Activated T-helper 17 cell treated with anti-CD3 and anti-CD28 coated beads, Interleukin-2, amount 50 U/mL, for 72 hours (primary cell): ENCODE data around the gene GMPR2. TPM values are rescaled to one million over a fixed set of nuclear protein-coding genes. Genes with fewer than 3 reads are reported as not detected.
A peak's percentile ranks its signal among the peaks of the same experiment; 100 is the strongest.

Experiments used
- ATAC-seq: fragments of 150-1000 bp; cut with Tn5 transposase; replicated peaks from 2 replicates; pipeline ENCODE4 v1.10.0; 2021; ENCODE audit warnings: mild to moderate bottlenecking, moderate library complexity
- H3K27ac Mint-ChIP-seq: one replicate; pipeline ENCODE4 v1.8.0; 2022; ENCODE audit warnings: mixed read lengths
- H3K27me3 Mint-ChIP-seq: one replicate; pipeline ENCODE4 v1.8.0; 2022; ENCODE audit warnings: mixed read lengths
- H3K36me3 Mint-ChIP-seq: one replicate; pipeline ENCODE4 v1.8.0; 2022; ENCODE audit warnings: low read depth, mild to moderate bottlenecking, mixed read lengths
- H3K4me1 Mint-ChIP-seq: one replicate; pipeline ENCODE4 v1.8.0; 2022; ENCODE audit warnings: mixed read lengths
- H3K4me3 Mint-ChIP-seq: one replicate; pipeline ENCODE4 v1.8.0; 2022; ENCODE audit warnings: mild to moderate bottlenecking, mixed read lengths
- H3K9me3 Mint-ChIP-seq: one replicate; pipeline ENCODE4 v1.8.0; 2022; ENCODE audit warnings: mixed read lengths
- total RNA-seq, 2 donors: library from RNA; stranded (reverse); gene quantifications; one replicate each; pipeline ENCODE4 v1.2.3, GENCODE V29; 2022

The GMPR2 gene
- 10 to 100 TPM; 73.2 to 85.0 TPM for total RNA-seq

DNA sequence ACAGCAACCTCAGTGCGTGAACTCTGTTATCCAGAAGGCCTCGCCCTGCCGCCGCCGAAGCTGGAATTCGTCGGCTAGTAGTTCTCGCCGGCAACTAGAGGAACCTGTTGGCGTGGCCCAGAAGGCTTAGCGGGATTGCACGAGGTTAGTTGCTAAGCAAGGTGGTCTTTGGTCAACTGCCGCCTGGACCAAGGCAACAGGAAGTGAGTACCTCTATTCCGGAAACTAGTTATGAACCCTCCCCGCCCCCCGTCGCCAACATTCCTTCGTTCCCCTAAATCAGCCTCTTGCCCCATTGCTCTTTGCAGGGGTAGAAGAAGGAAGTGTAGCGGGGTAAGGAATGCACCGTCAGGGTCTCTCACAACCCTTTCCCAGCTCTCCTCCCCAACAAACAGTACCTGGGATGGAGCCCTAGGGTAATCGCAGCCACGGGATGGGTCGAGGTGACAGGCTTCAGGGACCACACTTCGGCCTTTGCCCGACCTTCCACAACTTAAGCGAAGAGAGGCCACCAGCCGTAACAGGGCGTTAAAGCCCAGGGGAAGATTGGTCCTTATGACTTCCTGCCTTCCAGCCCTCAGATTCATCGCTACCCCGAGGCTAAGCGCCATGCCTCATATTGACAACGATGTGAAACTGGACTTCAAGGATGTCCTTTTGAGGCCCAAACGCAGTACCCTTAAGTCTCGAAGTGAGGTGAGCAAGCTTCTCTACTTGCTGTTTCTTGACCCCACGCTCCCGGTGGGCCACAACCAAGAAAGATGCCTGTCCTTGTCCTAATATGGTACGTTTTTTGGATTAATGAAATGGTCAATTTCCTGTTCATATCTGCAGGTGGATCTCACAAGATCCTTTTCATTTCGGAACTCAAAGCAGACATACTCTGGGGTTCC, at the start of gene GMPR2:
Gene GMPR2, plus strand, starts transcription at position 285 of the 893 bp plus-strand sequence. Its CDS starts 325 bp downstream, at position 610.
- Mint-ChIP-seq H3K4me1 (peaks cover 32% of the 10 kb centered on the region), H3K36me3 (peaks cover 69% of the 10 kb centered on the region)

DNA sequence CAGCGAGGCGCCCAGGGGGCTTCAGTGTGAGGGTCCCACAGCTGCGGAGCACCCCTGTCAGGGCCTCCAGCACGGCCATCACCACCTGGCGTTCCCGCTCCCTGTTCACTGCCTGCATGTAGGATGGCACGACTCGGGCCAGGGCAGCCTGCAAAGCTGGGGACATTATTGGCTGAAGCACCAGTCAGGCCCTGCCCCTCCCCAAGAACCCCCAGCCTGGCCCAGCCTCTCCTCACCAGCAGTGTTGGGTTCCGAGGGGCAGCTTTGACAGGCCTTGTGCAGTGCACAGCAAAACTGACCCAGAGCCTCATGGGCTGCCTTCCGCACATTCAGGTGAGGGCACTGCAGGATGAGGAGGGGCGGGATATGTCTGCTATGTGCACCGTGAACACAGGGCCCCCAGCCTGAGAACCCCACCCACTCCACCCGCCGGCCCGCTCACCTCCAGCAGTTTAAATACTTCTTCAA, 49.7 kb upstream of the GMPR2 start:
- peaks cover 76% of the 10 kb centered on the region for H3K36me3 Mint-ChIP-seq
- no peak for ATAC-seq
- H3K27ac Mint-ChIP-seq: peak overlapping the region; percentile 41
- H3K4me3 Mint-ChIP-seq: no peak overlapping the region
- H3K9me3 Mint-ChIP-seq: no peaks in the 10 kb centered on the region
- peaks cover 5% of the 10 kb centered on the region for H3K4me1 Mint-ChIP-seq
- H3K27me3 Mint-ChIP-seq: no peaks in the 10 kb centered on the region

More for the DNA sequence above, at the start of gene GMPR2:
- Mint-ChIP-seq H3K27me3 (no peaks in the 10 kb centered on the region), H3K4me3 (peak within 1 kb of the TSS; percentile 84), H3K9me3 (no peaks in the 10 kb centered on the region), H3K27ac (peak within 1 kb of the TSS; percentile 85)
- peak; percentile 62 for ATAC-seq

DNA sequence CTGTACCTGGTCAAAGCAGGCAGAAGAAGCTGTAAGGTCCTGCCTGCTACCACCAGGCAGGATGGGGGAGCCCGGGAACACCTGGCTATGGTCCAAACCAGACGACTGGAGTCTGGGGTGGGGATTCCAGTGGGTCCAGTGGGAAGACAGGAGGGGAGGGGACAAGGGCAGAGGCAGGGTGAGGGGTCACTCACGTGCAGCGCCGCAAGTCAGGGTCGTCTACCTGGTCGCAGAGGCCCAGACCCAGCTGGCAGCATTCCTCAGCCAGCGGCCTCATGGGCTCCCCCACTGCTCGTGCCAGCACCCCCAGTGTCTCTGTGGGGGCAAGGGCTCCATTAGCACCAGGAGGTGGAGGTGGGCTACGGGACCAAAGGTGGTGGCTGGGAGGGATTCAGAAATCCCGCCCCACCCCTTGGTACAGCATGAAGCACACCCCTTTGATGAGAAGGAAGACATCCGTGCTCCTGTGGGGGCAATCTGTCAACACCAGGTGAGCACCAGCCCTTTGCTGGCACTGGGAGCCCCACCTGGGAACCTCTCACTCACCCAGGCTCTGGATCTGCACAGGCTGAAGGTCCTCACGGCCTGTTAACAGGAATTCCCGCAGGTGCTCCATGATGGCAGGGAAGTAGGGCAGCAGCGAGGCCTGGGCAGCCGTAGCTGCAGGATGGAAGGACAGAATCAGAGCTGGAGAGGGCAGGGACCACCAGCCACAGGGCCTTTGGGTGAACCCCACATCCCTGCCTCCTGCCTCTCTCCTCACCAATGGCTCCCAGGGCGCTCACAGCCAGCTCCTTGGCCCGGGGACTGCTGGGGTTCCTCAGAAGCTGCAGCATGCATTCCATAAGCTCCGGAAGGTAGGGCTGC, 48.4 kb upstream of the GMPR2 start:
- Mint-ChIP-seq H3K27me3 (no peaks in the 10 kb centered on the region), H3K9me3 (no peaks in the 10 kb centered on the region), H3K4me1 (peaks cover 9% of the 10 kb centered on the region), H3K27ac (no peak overlapping the region), H3K4me3 (no peak overlapping the region), H3K36me3 (peaks cover 66% of the 10 kb centered on the region)
- ATAC-seq: no peak

DNA sequence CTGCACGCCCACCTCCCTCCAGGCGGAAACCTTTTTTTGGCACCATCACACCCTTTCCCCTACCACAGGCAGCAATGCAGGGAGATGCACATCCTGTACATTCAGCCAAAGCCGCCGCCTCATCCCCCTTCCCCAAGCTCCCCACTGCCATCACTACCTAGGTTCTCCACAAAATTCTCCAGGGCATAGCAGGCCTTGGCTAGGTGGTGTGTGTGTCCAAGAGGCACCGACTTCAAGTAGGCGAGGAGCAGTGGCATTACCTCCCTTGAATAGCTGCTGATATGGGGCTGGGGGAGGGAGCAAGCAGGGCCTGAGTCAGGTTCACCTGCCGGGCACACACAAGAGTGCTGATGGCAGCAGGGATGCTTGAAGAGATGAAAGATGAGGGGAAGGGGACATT, 47.7 kb upstream of the GMPR2 start:
- H3K4me3 Mint-ChIP-seq: no peak overlapping the region
- H3K9me3 Mint-ChIP-seq: no peaks in the 10 kb centered on the region
- H3K27me3 Mint-ChIP-seq: no peaks in the 10 kb centered on the region
- peaks cover 62% of the 10 kb centered on the region for H3K36me3 Mint-ChIP-seq
- no peak overlapping the region for H3K27ac Mint-ChIP-seq
- ATAC-seq: no peak
- H3K4me1 Mint-ChIP-seq: peaks cover 12% of the 10 kb centered on the region

DNA sequence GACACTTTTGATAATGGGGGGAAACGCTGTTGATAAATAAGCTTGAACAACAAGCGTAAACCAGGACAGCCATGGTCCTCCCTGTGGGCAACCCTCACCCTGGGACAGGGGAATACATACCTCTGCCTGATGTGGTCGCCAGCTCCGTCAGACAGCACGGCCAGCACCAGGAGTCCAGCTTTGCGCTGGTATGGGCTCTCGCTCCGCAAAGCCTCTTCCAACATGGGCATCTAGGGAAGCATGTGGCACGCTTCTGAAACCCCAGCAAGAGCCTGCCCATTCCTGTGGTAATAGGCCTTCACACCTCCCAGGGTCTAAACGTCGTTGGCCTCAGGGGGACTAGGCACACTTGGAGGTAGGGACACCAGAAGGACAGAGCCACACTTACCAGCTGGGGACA, 47.0 kb upstream of the GMPR2 start:
- H3K4me3 Mint-ChIP-seq: no peak overlapping the region
- no peak for ATAC-seq
- peaks cover 61% of the 10 kb centered on the region for H3K36me3 Mint-ChIP-seq
- no peaks in the 10 kb centered on the region for H3K9me3 Mint-ChIP-seq
- H3K27ac Mint-ChIP-seq: no peak overlapping the region
- H3K27me3 Mint-ChIP-seq: no peaks in the 10 kb centered on the region
- H3K4me1 Mint-ChIP-seq: peaks cover 15% of the 10 kb centered on the region

DNA sequence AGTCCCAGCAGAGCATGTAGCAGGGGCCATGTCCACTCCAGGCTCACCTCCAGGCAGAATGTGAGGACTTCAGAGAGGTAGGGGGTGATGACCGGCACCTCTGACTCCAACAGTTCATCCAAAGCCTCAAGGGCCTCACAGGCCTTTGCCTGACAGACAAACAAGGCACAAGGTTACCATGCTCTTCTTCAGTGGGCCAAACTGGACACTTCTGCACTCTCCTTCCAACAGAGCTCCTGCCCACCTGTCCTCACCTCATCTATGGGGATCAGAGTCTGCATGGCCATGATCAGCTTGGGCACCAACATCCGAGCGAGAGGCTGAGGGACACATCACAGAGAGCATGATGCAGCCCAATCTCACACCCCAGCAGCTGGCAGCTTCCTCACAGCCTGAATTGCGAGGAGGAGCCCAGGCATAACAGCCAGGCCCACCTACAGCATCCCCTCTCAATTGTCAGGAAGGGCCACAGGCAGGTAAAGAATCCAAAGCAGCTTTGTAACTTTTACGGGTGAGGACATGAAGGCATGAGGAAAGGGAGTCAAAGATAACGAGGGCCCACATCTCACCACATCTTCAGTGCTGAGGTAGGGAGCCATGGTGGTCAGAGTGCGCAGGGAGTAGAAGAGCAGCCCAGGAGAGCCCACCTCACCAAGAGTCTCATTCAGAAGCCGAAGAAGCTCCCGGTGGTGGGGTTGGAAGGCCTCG, 45.7 kb upstream of the GMPR2 start:
- H3K9me3 Mint-ChIP-seq: no peaks in the 10 kb centered on the region
- no peaks in the 10 kb centered on the region for H3K27me3 Mint-ChIP-seq
- no peak for ATAC-seq
- H3K36me3 Mint-ChIP-seq: peaks cover 63% of the 10 kb centered on the region
- H3K4me3 Mint-ChIP-seq: peak overlapping the region; percentile 84
- H3K27ac Mint-ChIP-seq: peak overlapping the region; percentile 77
- peaks cover 15% of the 10 kb centered on the region for H3K4me1 Mint-ChIP-seq

DNA sequence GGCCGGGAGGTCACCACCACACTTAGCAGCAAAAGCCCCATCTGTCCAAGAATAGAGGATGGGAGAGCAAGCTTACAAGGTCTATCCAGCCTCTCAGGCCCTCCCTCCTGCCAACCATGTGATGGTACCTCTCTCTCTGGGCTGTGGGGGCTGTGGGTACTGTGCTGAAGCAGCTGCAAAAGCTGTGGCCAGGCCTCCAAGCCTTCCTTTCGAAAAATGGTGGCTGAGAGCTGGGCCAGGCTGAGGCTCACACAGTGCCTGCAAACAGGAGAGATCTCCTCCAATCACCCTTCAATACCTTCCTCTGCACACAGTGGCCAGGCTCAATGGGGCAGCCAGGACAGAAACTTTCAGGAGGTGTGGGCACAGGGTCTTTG, 45.2 kb upstream of the GMPR2 start:
- peaks cover 63% of the 10 kb centered on the region for H3K36me3 Mint-ChIP-seq

DNA sequence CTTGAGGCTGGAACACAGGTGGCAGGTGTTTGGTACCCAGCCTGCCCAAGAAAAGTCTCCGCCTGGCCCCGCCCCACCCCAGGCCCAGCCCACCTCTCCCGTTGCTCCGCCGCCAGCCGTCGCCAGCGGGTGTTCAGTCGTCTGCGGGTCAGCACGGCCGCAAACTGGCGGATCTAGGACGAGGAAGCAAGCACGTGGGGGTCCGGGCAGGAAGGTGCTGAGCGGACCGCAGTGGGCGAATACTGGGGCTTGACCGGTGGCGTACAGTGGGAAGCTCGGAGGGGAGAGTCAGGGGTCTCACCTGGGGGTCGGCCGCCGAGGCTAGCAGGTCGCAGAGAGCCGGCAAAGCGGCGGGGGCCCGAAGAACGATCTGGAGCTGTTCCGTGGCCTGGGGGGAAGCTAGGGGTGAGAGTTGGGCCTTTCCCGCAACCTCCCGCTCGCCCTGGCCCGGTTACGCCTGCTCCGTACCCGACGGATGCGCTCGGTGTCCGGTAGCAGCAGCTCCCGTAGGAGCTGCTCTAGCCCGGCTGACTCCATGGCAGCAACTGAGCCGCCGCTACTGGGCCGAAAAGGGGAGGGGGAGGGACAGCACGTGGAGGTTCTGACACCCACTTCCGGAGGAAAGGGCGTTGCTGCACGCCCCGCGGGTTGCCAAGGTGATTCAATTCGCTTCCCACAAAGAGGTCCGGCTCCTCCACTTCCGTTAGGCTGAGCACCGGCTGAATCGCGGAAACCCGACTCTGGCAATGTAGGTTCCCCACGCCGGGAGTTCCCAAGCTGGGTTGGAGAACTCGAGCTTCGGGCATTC, 44.3 kb upstream of the GMPR2 start, which contains the start of gene IPO4:
Gene IPO4, minus strand, starts transcription at position 566 of the 808 bp plus-strand sequence. Its CDS starts 29 bp downstream, at position 537.
- H3K27me3 Mint-ChIP-seq: no peaks in the 10 kb centered on the region
- ATAC-seq: peak; percentile 98
- peaks cover 25% of the 10 kb centered on the region for H3K4me1 Mint-ChIP-seq
- no peaks in the 10 kb centered on the region for H3K9me3 Mint-ChIP-seq
- peaks cover 61% of the 10 kb centered on the region for H3K36me3 Mint-ChIP-seq
- peak within 1 kb of the TSS; percentile 84 for H3K4me3 Mint-ChIP-seq
- H3K27ac Mint-ChIP-seq: peak within 1 kb of the TSS; percentile 77

More for the DNA sequence above, 45.2 kb upstream of the GMPR2 start:
- no peaks in the 10 kb centered on the region for H3K27me3 Mint-ChIP-seq
- peak overlapping the region; percentile 84 for H3K4me3 Mint-ChIP-seq
- H3K9me3 Mint-ChIP-seq: no peaks in the 10 kb centered on the region
- peak overlapping the region; percentile 77 for H3K27ac Mint-ChIP-seq
- H3K4me1 Mint-ChIP-seq: peaks cover 20% of the 10 kb centered on the region
- no peak for ATAC-seq

DNA sequence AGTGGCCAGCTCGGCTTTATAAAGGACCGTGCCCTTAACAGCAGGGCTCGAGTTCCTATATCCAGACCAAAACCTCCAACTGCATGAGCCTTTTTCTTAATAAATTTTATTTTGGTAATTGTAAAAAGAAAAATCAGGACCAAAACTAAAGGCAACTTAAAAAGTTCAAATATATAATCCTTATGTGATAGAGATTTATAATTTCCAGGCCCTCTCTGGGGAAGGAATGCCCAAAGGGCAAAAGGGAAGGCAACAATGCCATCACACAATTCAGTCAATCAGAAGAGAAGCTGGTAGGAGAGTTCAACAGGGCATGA, 43.7 kb upstream of the GMPR2 start:
- Mint-ChIP-seq H3K9me3 (no peaks in the 10 kb centered on the region), H3K4me1 (peaks cover 28% of the 10 kb centered on the region), H3K36me3 (peaks cover 61% of the 10 kb centered on the region), H3K4me3 (peak overlapping the region; percentile 84), H3K27ac (peak overlapping the region; percentile 77), H3K27me3 (no peaks in the 10 kb centered on the region)
- ATAC-seq: no peak

DNA sequence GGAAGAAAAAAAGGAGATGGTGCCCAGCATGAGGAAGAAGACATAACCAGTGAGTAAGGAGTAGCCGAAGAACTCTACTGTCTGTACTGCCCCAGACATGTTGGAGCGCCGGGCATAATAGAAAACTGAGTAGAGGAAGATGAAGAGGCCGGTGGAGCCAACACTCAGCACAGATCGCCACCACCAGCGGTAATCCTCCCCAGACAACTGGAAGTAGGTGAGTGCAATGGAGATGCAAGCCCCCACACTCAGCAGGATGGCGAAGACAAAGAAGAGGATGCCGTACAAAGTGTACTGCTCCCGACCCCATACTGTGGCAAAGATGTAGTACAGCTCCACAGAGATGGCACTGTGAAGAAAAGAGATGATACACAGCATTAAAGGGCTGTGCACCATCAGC, 43.3 kb upstream of the GMPR2 start:
- Mint-ChIP-seq H3K27me3 (no peaks in the 10 kb centered on the region), H3K4me3 (peak overlapping the region; percentile 84), H3K9me3 (no peaks in the 10 kb centered on the region), H3K4me1 (peaks cover 32% of the 10 kb centered on the region), H3K27ac (peak overlapping the region; percentile 77), H3K36me3 (peaks cover 65% of the 10 kb centered on the region)
- ATAC-seq: no peak

DNA sequence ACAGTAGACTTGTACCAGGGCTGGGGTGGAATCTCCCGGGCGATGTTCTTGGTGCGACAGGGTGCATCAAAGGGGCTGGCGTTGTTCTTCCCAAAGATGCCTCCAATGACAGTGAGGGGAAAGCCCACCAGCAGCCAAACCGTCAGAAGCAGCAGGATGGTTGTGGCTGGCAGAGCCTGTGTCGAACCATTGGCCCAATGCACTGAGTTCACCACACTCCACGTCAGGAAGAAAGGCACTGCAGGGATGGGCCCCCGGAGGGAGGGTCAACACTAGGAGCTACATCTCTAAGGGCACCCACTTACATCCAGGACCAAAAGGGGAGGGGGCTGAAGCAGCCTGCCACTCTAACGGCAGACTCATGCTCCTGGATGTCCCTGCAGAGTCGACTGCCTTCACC, 42.3 kb upstream of the GMPR2 start:
- Mint-ChIP-seq H3K4me1 (peaks cover 38% of the 10 kb centered on the region), H3K36me3 (peaks cover 55% of the 10 kb centered on the region), H3K27me3 (no peaks in the 10 kb centered on the region), H3K4me3 (no peak overlapping the region), H3K9me3 (no peaks in the 10 kb centered on the region), H3K27ac (no peak overlapping the region)
- ATAC-seq: no peak

DNA sequence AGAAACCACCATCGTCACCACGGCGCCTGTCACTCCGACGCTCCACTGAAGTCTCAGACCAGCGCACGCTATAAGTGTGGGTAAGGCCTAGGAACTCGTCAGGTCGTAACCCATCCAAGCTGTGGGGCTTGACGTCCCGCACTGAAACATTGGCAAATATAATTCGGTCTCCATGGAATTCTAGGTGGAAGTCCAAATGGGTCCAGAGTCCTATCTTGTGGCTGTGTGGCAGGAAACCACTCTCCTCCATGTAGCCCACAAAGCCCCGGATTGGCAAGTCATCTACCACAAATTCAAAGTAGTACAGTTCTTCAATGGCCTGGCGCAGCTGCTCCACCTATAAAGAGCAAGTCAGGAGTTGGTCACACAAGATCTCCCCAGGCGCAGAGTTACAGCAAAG, 39.8 kb upstream of the GMPR2 start:
- H3K27ac Mint-ChIP-seq: no peak overlapping the region

DNA sequence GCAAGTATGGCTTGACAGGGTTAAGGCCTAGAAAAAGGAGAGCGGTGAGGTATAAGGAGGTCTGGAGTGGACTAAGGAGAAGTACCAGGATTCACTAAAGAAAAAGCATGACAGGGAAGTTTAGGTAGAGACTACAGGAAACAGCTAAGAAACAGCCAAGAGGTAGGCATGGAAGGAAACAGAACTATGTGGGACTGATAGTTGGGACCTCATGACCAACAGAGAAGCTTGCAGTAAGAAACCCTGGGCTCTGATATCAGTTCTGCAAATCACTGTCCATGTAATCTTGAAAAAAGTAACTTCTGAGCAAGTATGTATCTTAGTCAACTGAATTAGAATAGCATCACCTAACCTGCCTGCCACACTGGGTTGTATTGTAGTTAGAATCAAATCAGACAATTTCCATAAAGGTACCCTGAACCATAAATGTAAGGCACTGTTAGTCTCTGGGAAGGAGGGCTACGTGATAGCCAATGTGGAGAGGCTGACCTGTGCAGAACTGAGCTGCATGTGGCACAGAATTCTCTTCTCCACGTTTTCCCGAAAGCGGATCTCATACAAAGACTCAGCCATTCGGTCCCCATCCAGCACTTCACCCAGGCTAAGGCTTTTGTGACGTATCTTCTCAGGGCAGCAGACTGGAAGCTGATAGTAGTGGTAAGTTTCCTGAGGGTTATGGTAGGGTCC, 38.4 kb upstream of the GMPR2 start:
- ATAC-seq: no peak
- no peaks in the 10 kb centered on the region for H3K27me3 Mint-ChIP-seq

More for the DNA sequence above, 39.8 kb upstream of the GMPR2 start:
- Mint-ChIP-seq H3K36me3 (peaks cover 48% of the 10 kb centered on the region), H3K9me3 (no peaks in the 10 kb centered on the region), H3K4me3 (no peak overlapping the region), H3K27me3 (no peaks in the 10 kb centered on the region), H3K4me1 (peaks cover 43% of the 10 kb centered on the region)
- ATAC-seq: no peak

More for the DNA sequence above, 38.4 kb upstream of the GMPR2 start:
- Mint-ChIP-seq H3K4me1 (peaks cover 49% of the 10 kb centered on the region), H3K36me3 (peaks cover 58% of the 10 kb centered on the region), H3K27ac (peak overlapping the region; percentile 99), H3K9me3 (no peaks in the 10 kb centered on the region), H3K4me3 (peak overlapping the region; percentile 98)
